A549 (cell line): ENCODE measurements around the gene OR14C36.

Experiments
- CBX8 ChIP-seq: fragments of 200-600 bp; sonication (generic); IDR thresholded peaks from 2 replicates; pipeline ENCODE4 v1.6.1; 2016
- CEBPB ChIP-seq, 2 experiments: fragments of >200 bp in 1 of 2; sonication (Bioruptor Twin) in 1 of 2; formaldehyde crosslinking in 1 of 2; IDR thresholded peaks; 2 replicates each; pipeline ENCODE4 v1.6.1; 2012 to 2016
- EP300 ChIP-seq, 2 experiments: fragments of >200 bp; sonication (Bioruptor Twin); formaldehyde crosslinking; IDR thresholded peaks; 2 replicates in 1 of 2; 3 replicates in 1 of 2; pipeline ENCODE4 v1.6.1; 2016 to 2017
- HDAC2 ChIP-seq: fragments of 200-600 bp; sonication (generic); IDR thresholded peaks from 2 replicates; pipeline ENCODE4 v1.6.1; 2016
- SMC3 ChIP-seq: fragments of >200 bp; sonication (Bioruptor Twin); formaldehyde crosslinking; IDR thresholded peaks from 3 replicates; pipeline ENCODE4 v1.6.1; 2018; ENCODE audit warnings: inconsistent platforms

DNA sequence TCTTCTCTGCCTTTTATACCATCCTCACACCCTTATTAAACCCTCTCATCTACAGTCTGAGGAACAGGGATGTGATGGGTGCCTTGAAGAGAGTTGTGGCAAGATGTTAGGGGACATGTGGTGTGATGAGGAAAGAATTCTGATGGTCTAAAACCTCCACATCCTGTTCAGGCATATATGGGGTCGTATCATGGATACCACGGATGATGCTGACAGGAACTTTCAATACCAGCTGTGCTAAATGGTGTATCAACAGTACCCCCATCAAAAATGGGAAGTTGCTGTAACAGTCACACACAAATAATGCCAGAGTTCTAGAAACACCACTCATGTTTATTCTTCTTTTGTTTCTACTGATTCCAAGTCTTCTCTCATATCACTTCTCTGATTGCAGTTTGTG, 39.9 kb downstream of the OR14C36 start:
- TF ChIP-seq HDAC2 (no peak), EP300 (IDR thresholded peaks at IDR 0.05) (no peak), CBX8 (no peak), CEBPB (IDR thresholded peaks at IDR 0.05) (no peak), SMC3 (no peak)
